D721Med (cell line): ENCODE results near the gene MAN1C1.

ENCODE experiments used
- DNase-seq: peaks from one replicate; pipeline ENCODE4 v3.0.0; 2011; ENCODE audit warnings: low spot score; ENCODE audit not compliant: insufficient read length
- FAIRE-seq: peaks from 2 replicates; lab custom pipeline; 2011; peaks lifted over from hg19 to GRCh38; lab: Jason Lieb, UNC
- TF ChIP-seq, protein P1 (sequence below): IDR thresholded peaks from 2 replicates; pipeline ENCODE4 v1.5.1; 2012; ENCODE audit warnings: mild to moderate bottlenecking, control low read depth; ENCODE audit not compliant: insufficient read depth; ENCODE audit errors: missing control alignments

Gene MAN1C1

DNA sequence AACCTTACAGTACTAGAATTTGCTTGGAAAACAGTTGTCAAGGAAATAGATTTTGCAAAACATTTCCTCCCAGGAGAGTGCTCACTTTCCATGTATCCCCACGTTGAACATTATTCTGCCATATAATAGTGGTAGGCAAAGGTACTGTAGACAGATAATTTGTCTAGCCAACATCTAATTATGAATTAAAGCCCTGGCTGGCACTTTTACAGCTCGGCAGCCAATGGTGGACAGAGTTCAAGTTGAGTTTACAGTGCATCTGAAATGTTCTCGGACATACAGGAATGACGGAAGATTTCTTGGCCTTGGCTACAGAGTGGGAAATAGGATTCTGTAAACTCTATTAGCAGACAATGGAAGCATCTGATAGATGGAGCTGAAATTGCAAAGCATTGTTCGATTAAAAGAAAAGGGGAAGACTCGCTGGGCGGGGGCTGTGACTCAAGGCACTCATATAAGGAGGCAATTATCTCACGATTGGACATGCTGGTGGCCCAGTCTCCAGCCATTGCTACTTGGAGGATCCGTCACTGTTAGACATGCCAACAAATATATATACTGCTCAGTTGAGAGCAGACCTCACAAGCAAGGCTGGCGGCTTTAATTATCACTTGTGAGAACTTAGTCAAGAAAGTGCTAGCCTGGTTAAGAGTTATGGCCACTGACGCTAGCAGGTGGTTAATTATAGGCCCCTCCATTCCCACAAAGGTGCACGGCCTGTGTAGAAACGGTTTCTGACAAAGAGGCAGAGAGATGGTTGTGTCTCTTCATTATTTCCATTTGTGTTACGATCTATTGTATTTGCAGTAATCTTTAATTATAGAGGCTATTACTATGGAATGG, 48.0 kb downstream of the MAN1C1 start:
- TF ChIP-seq, protein P1, sequence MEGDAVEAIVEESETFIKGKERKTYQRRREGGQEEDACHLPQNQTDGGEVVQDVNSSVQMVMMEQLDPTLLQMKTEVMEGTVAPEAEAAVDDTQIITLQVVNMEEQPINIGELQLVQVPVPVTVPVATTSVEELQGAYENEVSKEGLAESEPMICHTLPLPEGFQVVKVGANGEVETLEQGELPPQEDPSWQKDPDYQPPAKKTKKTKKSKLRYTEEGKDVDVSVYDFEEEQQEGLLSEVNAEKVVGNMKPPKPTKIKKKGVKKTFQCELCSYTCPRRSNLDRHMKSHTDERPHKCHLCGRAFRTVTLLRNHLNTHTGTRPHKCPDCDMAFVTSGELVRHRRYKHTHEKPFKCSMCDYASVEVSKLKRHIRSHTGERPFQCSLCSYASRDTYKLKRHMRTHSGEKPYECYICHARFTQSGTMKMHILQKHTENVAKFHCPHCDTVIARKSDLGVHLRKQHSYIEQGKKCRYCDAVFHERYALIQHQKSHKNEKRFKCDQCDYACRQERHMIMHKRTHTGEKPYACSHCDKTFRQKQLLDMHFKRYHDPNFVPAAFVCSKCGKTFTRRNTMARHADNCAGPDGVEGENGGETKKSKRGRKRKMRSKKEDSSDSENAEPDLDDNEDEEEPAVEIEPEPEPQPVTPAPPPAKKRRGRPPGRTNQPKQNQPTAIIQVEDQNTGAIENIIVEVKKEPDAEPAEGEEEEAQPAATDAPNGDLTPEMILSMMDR = no peak
- no peak for DNase-seq
- no peak for FAIRE-seq

DNA sequence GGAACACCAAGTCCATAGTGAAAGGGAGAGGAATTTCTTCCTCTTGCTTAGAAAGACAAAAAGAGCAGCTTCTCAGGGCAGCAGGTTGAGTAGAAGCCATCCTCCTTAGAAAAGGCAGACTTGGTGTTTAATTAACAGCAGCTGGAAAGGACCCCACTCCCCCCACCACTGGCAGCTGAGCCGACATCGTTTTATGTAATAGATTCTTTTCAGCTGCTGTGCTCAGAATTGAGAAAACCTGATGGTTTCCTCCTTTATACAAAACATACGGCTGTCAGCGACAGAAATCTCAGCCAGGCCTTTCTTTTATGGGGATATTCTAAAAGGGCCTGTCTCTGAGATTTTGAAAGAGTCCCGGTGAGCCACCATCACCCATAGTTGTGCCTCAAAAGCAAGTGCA, 49.9 kb downstream of the MAN1C1 start:
- FAIRE-seq = no peak
- DNase-seq = no peak
- TF ChIP-seq, protein P1 = no peak

DNA sequence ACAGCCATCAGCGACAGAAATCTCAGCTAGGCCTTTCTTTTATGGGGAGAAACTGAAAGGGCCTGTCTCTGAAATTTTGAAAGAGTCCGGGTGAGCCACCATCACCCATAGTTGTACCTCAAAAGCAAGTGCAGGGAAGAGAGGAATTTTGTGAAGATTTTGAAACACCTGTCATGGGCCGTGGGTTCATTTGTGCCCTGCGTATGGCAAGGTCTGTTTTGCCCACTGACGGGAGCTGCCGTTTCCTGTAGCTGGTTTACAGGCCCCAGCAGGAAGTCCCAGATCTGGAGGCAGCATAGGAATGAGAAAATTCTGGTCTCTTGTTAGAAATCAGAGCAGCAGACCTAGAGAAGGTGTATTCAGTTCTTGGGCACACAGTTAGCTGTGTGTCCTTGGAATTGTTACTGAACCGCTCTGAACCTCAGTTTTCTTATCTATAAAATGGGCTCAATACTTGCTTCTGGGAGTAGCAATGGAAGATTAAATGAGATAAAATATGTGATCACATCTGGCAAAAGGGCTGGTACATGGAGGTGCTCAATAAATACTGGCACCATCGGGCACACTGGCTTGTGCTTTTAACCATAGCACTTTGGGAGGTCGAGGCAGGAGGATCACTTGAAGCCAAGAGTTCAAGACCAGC, 52.5 kb downstream of the MAN1C1 start:
- TF ChIP-seq, protein P1 = no peak
- FAIRE-seq (no peak), DNase-seq (no peak)

DNA sequence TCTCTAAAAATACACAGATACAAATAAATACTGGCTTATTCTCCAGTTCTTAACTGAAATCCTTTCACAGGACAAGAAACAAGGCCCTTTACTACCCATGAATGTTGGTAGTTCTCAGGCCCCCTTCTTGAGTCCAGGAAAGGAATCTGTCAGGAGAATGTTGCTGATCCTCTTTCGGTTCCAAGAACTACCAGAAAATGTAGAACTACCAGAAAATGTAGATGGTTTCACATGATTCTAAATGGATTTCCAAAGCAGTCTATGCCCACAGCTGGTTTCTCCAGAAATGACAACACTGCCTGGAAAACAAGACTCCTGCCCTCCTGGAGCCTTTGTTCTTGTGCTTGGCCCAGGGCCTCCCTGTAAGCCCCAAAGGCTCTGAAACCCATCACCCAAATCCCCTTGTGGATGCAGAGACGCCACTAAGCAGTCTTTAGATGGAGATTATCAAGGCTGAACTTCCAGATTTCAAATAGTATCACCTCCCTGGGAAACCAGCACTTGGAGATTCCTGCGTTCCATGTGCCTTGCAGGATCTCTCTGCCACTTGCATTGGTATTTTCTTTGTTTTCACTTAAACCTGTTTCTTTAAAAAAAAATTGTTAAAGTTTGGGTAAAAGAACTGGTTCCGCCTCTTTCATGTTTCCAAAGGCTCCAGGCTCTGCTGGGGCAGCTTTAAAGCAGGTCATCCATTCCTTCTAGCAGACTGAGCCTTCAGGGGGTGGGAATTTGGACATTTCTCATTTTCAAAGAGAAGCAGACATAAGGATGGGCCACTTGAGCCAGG, 53.4 kb downstream of the MAN1C1 start:
- TF ChIP-seq, protein P1 = no peak
- DNase-seq (no peak), FAIRE-seq (no peak)

DNA sequence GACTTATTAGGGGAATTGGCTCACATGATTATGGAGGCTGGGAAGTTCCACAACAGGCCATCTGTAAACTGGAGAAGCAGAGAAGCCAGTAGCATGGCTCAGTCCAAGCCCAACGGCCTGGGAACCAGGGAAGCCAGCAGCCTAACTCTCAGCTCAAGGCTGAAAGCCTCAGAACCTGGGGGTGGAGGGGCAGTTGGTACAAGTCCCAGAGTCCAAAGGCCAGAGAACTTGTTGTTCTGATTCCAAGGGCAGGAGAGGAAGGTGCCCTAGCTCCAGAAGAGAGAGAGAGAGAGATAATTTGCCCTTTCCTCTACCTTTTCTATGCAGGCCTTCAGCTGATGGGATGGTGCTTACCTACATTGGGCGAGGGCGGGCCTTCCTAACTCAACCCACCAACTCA, 55.3 kb downstream of the MAN1C1 start:
- DNase-seq (no peak), FAIRE-seq (no peak)
- TF ChIP-seq, protein P1 = no peak

DNA sequence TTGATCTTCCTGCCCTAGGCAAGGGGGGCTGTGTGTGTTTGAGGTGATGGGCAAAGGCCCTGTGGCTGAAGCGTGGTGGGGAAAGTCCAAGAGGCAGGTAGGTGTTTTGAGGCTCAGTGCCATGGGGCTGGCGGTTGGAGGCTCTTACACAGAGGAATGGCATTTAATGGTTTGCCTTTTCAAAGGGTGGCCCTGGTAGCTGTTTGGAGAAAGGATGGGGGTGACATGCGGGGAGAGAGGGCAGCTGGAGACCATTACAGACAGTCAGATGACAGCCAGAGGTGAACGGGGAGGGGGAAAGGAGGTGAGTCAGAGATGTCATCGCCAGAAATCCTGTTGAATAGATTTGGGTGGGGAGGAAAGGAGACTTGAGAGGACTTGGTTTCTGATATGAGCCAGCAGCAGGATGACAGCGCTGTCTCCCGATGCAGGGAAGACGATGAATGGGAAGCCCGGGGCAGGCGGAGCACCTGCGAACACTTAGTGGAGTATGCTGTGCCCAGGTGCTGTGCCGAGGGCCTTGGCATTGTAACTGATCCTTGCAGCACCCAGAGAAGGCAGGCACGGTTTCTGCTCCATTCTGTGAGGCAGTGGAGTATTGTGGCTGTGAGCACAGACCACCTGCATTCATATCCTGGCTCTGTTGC, 56.3 kb downstream of the MAN1C1 start:
- DNase-seq = no peak
- FAIRE-seq = no peak
- TF ChIP-seq, protein P1 = no peak
